Uterus (tissue), 4 donors: Measurements from ENCODE around the gene CYS1. TPM values are rescaled to one million over a fixed set of nuclear protein-coding genes. Genes with fewer than 3 reads are reported as not detected.
"Not testable (repeated sequence)": the region's sequence is repeated elsewhere in the genome, so short reads cannot be mapped to it uniquely, and the experiment has no call there.

ENCODE experiments used
- DNase-seq, 2 donors: peaks; one replicate each; pipeline ENCODE4 v3.0.0-alpha.2; 2019 to 2020
- H3K27ac ChIP-seq, 2 donors: fragments of 200-600 bp; sonication (generic); 1 replicate in 1 of 2; 2 replicates in 1 of 2; pipeline ENCODE4 v1.5.1; 2016 to 2018
- H3K27me3 ChIP-seq, 2 donors: fragments of 200-600 bp; sonication (generic); one replicate each; pipeline ENCODE4 v1.5.1; 2018 to 2019; ENCODE audit warnings: control low read depth in 1 of 2
- H3K36me3 ChIP-seq, 2 donors: fragments of 200-600 bp; sonication (generic); one replicate each; pipeline ENCODE4 v1.5.1; 2019; ENCODE audit warnings: control low read depth in 1 of 2
- H3K4me1 ChIP-seq, 2 donors: fragments of 200-600 bp; sonication (generic); one replicate each; pipeline ENCODE4 v1.5.1; 2018 to 2019; ENCODE audit warnings: control low read depth in 1 of 2
- H3K4me3 ChIP-seq, 2 donors: fragments of 200-600 bp; sonication (generic); 1 replicate in 1 of 2; 2 replicates in 1 of 2; pipeline ENCODE4 v1.5.1; 2018 to 2019; ENCODE audit warnings: mild to moderate bottlenecking in 1 of 2
- H3K9me3 ChIP-seq, 2 donors: fragments of 200-600 bp; sonication (generic); one replicate each; pipeline ENCODE4 v1.5.1; 2019; ENCODE audit warnings: control low read depth in 1 of 2
- CTCF ChIP-seq, 4 experiments: fragments of 200-600 bp in 2 of 4; fragments of 450-650 bp in 2 of 4; sonication (generic) in 2 of 4; IDR thresholded peaks; one replicate each; pipeline ENCODE4 v1.5.1; 2016 to 2019; ENCODE audit warnings: antibody characterized with exemption in 4 of 4, mild to moderate bottlenecking in 2 of 4, moderate library complexity in 1 of 4
- POLR2A ChIP-seq, 2 donors: fragments of 450-650 bp; IDR thresholded peaks; one replicate each; pipeline ENCODE4 v1.6.1; 2016; ENCODE audit warnings: antibody characterized with exemption in 2 of 2, mild to moderate bottlenecking in 1 of 2, moderate library complexity in 1 of 2
- intact Hi-C: fragments of 100-400 bp; cut with DNase I; formaldehyde crosslinking; loops from one replicate; pipeline ENCODE4 v1.15.1; 2023; ENCODE audit warnings: low total_unique reads
- total RNA-seq, 4 donors: library from RNA; depleted of rRNA in 3 of 4; stranded (reverse); fragments of >200 nt in 3 of 4; gene quantifications; one replicate each; pipeline versions ENCODE4 v1.1.0 to v1.2.4, GENCODE V29; 2014 to 2023
- donor health status: DM: yes; HTN: yes; CAD: no.

CYS1 gene
- total RNA-seq, 4 donors from 2014 or later = 7.2 to 15.5 (median 11.2) TPM

- intact Hi-C loops = no loop called here
- DNase-seq = no peak
These were observed 67.2 kb downstream of the CYS1 start for GRCh38 chr2:10012963-10013461.

GRCh38 chr2:10012366-10012962, 67.7 kb downstream of the CYS1 start:
- DNase-seq, intact Hi-C loops, H3K27me3 ChIP-seq, H3K27ac ChIP-seq, H3K4me3 ChIP-seq, H3K9me3 ChIP-seq, H3K36me3 ChIP-seq, H3K4me1 ChIP-seq: not testable (repeated sequence)

More at GRCh38 chr2:10012963-10013461, 67.2 kb downstream of the CYS1 start:
- no peaks in the 10 kb centered on the region for H3K27me3 ChIP-seq
- H3K36me3 ChIP-seq = no peaks in the 10 kb centered on the region
- H3K9me3 ChIP-seq = peaks cover 0 to 2% of the 10 kb centered on the region in 2 donors
- H3K27ac ChIP-seq = no peak overlapping the region
- peaks cover 0 to 8% of the 10 kb centered on the region in 2 donors for H3K4me1 ChIP-seq
- TF ChIP-seq POLR2A (IDR thresholded peaks at IDR 0.05) (no peak), CTCF (IDR thresholded peaks at IDR 0.05) (no peak)
- H3K4me3 ChIP-seq = no peak overlapping the region

GRCh38 chr2:10011606-10012325, 68.4 kb downstream of the CYS1 start:
- DNase-seq, H3K4me3 ChIP-seq, H3K27ac ChIP-seq, H3K9me3 ChIP-seq, H3K36me3 ChIP-seq, H3K27me3 ChIP-seq, intact Hi-C loops, H3K4me1 ChIP-seq: not testable (repeated sequence)

- intact Hi-C loops, H3K4me3 ChIP-seq, H3K4me1 ChIP-seq, DNase-seq, H3K27ac ChIP-seq, H3K36me3 ChIP-seq, H3K9me3 ChIP-seq, H3K27me3 ChIP-seq: not testable (repeated sequence)
These were observed 69.2 kb downstream of the CYS1 start for GRCh38 chr2:10010861-10011605.

- intact Hi-C loops = no loop called here
- no peaks in the 10 kb centered on the region for H3K9me3 ChIP-seq
- peak; percentile 73 to 79 for DNase-seq
- no peaks in the 10 kb centered on the region for H3K27me3 ChIP-seq
- TF ChIP-seq POLR2A (IDR thresholded peaks at IDR 0.05) (no peak), CTCF (IDR thresholded peaks at IDR 0.05) (no peak)
- peaks cover 0 to 8% of the 10 kb centered on the region in 2 donors for H3K4me1 ChIP-seq
- H3K4me3 ChIP-seq = no peak overlapping the region
- H3K36me3 ChIP-seq = no peaks in the 10 kb centered on the region
- H3K27ac ChIP-seq = peak overlapping the region; percentile 38 to 57
These were observed 70.1 kb downstream of the CYS1 start for GRCh38 chr2:10009811-10010781.

GRCh38 chr2:10009271-10009810, 70.9 kb downstream of the CYS1 start:
- Histone ChIP-seq H3K9me3 (no peaks in the 10 kb centered on the region), H3K36me3 (no peaks in the 10 kb centered on the region), H3K27me3 (no peaks in the 10 kb centered on the region), H3K4me3 (no peak overlapping the region), H3K27ac (peak overlapping the region; percentile 38 to 57), H3K4me1 (peaks cover 0 to 8% of the 10 kb centered on the region in 2 donors)
- no peak for DNase-seq
- no peak for TF ChIP-seq POLR2A (IDR thresholded peaks at IDR 0.05)
- TF ChIP-seq CTCF (IDR thresholded peaks at IDR 0.05) = no peak
- intact Hi-C loops = no loop called here
